ENCODE results near the gene C2CD2L. TPM values are rescaled to one million over a fixed set of nuclear protein-coding genes. Genes with fewer than 3 reads are reported as not detected.

Gene C2CD2L
- total and polyA plus RNA-seq, 2 of the 13 experiments (the other 11 are each of a cell fraction or from before 2014, with no cell fraction given), result 3.7 to 5.5 TPM

- TF ChIP-seq ZNF350 (CRISPR knock-in tag; IDR thresholded peaks at IDR 0.05; ENCODE audit: borderline replicate concordance, low read depth) (peak; percentile 44; the same call in 1 of the 2 replicates), ZNF441 (CRISPR knock-in tag; IDR thresholded peaks at IDR 0.05; ENCODE audit: borderline replicate concordance) (no peak), PHB2 (IDR thresholded peaks at IDR 0.05; ENCODE audit: partially characterized antibody) (no peak), ARNT (IDR thresholded peaks at IDR 0.05) (no peak), SNAPC4 (CRISPR knock-in tag; IDR thresholded peaks at IDR 0.05) (no peak), ZNF138 (CRISPR knock-in tag; IDR thresholded peaks at IDR 0.05; ENCODE audit: low read depth) (0 out of 2 replicates have a peak, but pooled peaks have one; percentile 30), ELF3 (CRISPR knock-in tag; IDR thresholded peaks at IDR 0.05) (no peak), FOXC1 (CRISPR knock-in tag; IDR thresholded peaks at IDR 0.05; ENCODE audit: borderline replicate concordance) (no peak; the same call in 1 of the 2 replicates), TAF1 (CRISPR knock-in tag; IDR thresholded peaks at IDR 0.05) (peak; percentile 67), ZNF589 (CRISPR knock-in tag; conservative IDR thresholded peaks at IDR 0.05) (no peak), MIER3 (CRISPR knock-in tag; IDR thresholded peaks at IDR 0.05; ENCODE audit: borderline replicate concordance) (0 out of 2 replicates have a peak, but pooled peaks have one; percentile 28), IRX3 (CRISPR knock-in tag; IDR thresholded peaks at IDR 0.05; ENCODE audit: borderline replicate concordance, low read depth) (no peak), NRL (CRISPR knock-in tag; IDR thresholded peaks at IDR 0.05; ENCODE audit: borderline replicate concordance) (no peak), KDM4B (CRISPR knock-in tag; IDR thresholded peaks at IDR 0.05) (no peak), IKZF1 (IDR thresholded peaks at IDR 0.05) (no peak), JDP2 (CRISPR knock-in tag; IDR thresholded peaks at IDR 0.05; ENCODE audit: borderline replicate concordance) (no peak), ZNF224 (CRISPR knock-in tag; IDR thresholded peaks at IDR 0.05) (no peak), HDAC6 (IDR thresholded peaks at IDR 0.05; ENCODE audit: low read depth, low read length) (no peak)
- TF ChIP-seq, protein P1, sequence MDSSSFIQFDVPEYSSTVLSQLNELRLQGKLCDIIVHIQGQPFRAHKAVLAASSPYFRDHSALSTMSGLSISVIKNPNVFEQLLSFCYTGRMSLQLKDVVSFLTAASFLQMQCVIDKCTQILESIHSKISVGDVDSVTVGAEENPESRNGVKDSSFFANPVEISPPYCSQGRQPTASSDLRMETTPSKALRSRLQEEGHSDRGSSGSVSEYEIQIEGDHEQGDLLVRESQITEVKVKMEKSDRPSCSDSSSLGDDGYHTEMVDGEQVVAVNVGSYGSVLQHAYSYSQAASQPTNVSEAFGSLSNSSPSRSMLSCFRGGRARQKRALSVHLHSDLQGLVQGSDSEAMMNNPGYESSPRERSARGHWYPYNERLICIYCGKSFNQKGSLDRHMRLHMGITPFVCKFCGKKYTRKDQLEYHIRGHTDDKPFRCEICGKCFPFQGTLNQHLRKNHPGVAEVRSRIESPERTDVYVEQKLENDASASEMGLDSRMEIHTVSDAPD (CRISPR knock-in tag; IDR thresholded peaks at IDR 0.05), result no peak
- TF ChIP-seq, protein P2, sequence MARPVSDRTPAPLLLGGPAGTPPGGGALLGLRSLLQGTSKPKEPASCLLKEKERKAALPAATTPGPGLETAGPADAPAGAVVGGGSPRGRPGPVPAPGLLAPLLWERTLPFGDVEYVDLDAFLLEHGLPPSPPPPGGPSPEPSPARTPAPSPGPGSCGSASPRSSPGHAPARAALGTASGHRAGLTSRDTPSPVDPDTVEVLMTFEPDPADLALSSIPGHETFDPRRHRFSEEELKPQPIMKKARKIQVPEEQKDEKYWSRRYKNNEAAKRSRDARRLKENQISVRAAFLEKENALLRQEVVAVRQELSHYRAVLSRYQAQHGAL (CRISPR knock-in tag; IDR thresholded peaks at IDR 0.05; ENCODE audit: not compliant biosample characterization), result no peak
- TF ChIP-seq, protein P3, sequence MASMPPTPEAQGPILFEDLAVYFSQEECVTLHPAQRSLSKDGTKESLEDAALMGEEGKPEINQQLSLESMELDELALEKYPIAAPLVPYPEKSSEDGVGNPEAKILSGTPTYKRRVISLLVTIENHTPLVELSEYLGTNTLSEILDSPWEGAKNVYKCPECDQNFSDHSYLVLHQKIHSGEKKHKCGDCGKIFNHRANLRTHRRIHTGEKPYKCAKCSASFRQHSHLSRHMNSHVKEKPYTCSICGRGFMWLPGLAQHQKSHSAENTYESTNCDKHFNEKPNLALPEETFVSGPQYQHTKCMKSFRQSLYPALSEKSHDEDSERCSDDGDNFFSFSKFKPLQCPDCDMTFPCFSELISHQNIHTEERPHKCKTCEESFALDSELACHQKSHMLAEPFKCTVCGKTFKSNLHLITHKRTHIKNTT (CRISPR knock-in tag; IDR thresholded peaks at IDR 0.05), result no peak
Observed at GRCh38 chr11:119106564-119107537, at the start of gene C2CD2L (continued).

Data from HepG2 (cell line).